HG03175 (cell line): ENCODE measurements around the gene ATG5.

Experiments used
- ATAC-seq: cut with Tn5 transposase; IDR thresholded peaks from one replicate; pipeline ENCODE4 v1.9.1; 2021; ENCODE audit warnings: mild to moderate bottlenecking, moderate library complexity; ENCODE audit not compliant: unreplicated experiment

Gene ATG5

DNA sequence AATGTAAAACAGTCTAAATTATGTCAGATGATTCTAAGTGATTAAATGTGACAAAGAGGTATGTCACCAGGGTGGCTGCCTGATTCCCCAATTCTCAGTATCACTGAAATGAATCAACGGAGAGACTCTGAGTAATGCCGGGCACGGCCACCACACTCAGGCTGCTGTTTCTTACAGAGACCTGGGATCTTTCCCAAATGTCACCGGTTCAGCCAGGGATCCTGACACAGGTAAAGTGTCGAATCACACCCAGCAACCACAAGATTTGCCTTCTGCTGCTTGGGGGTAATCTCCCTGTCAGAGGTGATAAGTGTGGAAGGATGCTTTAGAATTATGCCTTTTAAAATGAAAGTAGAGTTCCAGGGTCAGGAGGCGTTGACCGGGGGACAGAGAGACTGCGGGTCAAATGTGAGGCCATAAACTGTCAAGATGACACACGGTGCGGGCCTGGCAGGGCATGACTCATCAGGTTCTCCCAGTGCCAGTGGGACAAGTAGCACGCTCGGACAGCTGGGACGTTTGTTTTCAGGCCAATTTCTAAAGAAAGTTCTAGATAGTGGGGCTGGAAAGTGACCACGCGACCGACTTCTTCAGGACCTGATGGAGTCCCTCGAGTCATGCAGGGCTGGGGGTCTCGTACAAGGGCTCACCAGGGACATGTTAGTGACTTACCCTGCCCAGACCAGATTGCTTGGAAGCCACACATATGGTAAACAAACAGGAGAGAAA is 190.5 kb downstream of the ATG5 start:
- ATAC-seq, result no peak
